ENCODE data around the gene RALGAPA2.

GRCh38 chr20:20488388-20488787 lies 224.1 kb downstream of the RALGAPA2 start:
- TF ChIP-seq EZH2 (IDR thresholded peaks at IDR 0.05; ENCODE audit: borderline replicate concordance, low read depth, low read length, severe bottlenecking) (no peak), CTCF (IDR thresholded peaks at IDR 0.05; ENCODE audit: extremely low read depth in 1 of 2, insufficient read depth in 1 of 2, low read depth in 1 of 2, low read length in 2 of 2) (no peak)

Measured in endothelial cell of umbilical vein (primary cell).